DOHH2 (cell line): Measurements from ENCODE around the gene SLBP.

Source experiments
- CTCF ChIP-seq: fragments of 200-600 bp; sonication (generic); IDR thresholded peaks from one replicate; pipeline ENCODE4 v1.5.1; 2014; ENCODE audit warnings: antibody characterized with exemption, mild to moderate bottlenecking, low read depth, low read length; ENCODE audit not compliant: poor library complexity, severe bottlenecking
- EZH2phosphoT487 ChIP-seq: fragments of 200-600 bp; sonication (generic); IDR thresholded peaks from 2 replicates; pipeline ENCODE4 v1.6.1; 2017; ENCODE audit warnings: borderline replicate concordance, mild to moderate bottlenecking, antibody characterized with exemption, low read length, moderate library complexity, mixed read lengths

- TF ChIP-seq CTCF = no peak
- no peak for TF ChIP-seq EZH2phosphoT487
These were observed 27.2 kb upstream of the SLBP start for GRCh38 chr4:1739358-1739757.
